CD4-positive, alpha-beta T cell treated with Interleukin-17A for 4 hours (primary cell): ENCODE results near the gene GCSAM.
A peak's percentile ranks its signal among the peaks of the same experiment; 100 is the strongest.

Experiments used
- DNase-seq: peaks from one replicate; pipeline ENCODE4 v3.0.0-alpha.2; 2020; ENCODE audit warnings: mixed read lengths

GCSAM gene

GRCh38 chr3:112132975-112133448 is at the start of gene GCSAM:
Gene GCSAM, minus strand, starts transcription at chr3:112133248. Its CDS starts 128 bp downstream, at chr3:112133120.
- peak; percentile 73 for DNase-seq

GRCh38 chr3:112175646-112176045 is 42.6 kb upstream of the GCSAM start:
- no peak for DNase-seq

DNA sequence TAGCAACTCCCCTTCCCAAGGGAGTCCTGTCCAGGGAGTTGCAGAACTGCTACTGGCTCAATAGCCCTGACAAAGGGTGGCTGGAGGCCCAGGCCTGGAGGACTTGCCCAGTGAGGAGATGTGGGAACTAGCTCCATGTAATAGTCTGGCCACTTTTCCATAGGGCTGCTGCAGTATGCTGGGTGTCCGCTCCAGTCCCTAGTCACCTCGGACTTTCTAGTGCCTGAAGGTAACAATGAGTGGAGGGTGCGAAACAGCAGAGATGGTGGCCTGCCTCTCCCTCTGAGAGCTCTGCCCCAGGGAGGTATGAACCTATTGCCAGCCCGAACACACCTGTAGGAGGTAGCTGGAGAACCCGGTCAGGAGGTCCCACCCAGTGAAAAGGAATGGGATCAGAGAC is 42.0 kb upstream of the GCSAM start:
- DNase-seq: no peak

DNA sequence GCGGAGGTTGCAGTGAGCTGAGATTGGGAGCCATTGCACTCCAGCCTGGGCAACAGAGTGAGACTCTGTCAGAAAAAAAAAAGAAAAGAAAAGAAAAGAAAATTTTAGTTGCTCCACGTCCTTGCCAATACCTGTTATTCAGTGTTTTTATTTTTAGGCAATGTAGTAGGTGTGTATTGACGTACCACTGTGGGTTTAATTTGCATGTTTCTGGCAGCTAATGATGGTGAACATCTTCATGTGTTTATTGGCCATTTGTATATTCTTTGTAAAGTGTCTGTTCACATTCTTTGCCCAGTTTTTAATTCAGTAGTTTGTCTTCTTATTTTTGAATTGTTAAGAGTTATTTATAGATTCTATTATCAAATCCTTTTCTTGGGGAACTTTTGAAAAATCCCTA is 38.1 kb upstream of the GCSAM start:
- DNase-seq: no peak

- no peak for DNase-seq
Observed at GRCh38 chr3:112170046-112170445, 37.0 kb upstream of the GCSAM start.

- no peak for DNase-seq
Observed at GRCh38 chr3:112167758-112168157, 34.7 kb upstream of the GCSAM start.

DNA sequence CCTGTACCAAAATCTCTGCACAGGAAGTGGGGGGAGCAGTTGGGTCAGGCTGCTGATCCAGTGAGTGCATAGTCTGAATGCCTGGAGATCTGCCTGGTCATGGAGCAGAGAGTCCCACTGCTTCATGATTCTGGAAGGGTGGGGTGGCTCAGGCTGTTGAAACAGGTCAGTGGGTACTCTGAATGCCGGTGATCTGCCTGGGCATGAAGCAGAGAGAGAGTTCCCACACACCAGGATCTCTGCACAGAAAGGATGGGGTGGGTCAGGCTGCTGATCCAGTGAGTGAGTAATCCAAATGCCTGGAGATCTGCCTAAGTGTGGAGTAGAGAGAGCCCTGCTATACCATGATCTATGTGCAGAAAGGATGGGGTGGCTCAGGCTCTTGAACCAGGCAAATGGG is 16.1 kb upstream of the GCSAM start:
- no peak for DNase-seq

- DNase-seq: no peak
Observed at GRCh38 chr3:112143689-112144088, 10.6 kb upstream of the GCSAM start.

GRCh38 chr3:112143251-112143650 is 10.2 kb upstream of the GCSAM start:
- no peak for DNase-seq

DNA sequence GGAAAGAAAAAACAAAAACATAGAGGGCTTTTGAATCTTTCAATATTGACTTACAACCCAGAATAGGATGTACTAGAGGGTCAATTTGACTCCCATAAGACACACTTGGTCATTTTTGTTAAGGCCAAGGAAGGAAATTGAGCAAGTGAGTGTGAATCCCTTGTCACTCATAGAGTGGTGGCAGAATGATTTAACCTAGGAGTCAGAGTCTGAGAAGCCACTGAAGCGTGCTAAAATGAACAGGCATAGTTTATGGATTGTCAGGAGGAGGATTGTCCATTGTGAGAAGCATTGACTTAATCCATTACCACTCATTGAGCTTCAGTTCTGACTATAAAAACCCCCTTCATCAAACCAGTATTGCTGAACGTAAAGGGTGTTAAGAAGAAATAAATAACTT is 8.2 kb upstream of the GCSAM start:
- DNase-seq: no peak

GRCh38 chr3:112140584-112140983 is 7.5 kb upstream of the GCSAM start:
- DNase-seq: no peak

GRCh38 chr3:112138219-112138969 is 5.3 kb upstream of the GCSAM start:
- DNase-seq: no peak

DNA sequence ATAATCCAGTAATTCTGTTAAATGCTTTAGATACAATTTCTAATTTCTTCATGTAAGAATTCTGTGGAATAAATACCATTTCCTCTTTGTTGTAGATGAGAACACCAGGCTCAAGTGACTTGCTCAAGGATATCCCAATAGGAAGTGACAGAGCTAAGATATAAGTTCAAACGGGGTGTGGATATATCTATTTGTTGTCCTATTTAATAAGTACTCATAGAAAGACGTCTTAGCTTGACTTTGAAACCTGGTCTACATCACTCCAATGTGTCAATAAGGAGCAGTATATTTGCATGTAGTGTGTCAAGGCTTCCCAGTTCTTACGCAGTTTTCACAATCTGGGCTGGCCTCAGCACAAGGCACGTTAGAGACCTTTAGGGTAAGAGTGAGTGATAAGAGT is 4.7 kb upstream of the GCSAM start:
- DNase-seq: no peak

- peak; percentile 63 for DNase-seq
Observed at GRCh38 chr3:112136959-112137693, 4.1 kb upstream of the GCSAM start.

DNA sequence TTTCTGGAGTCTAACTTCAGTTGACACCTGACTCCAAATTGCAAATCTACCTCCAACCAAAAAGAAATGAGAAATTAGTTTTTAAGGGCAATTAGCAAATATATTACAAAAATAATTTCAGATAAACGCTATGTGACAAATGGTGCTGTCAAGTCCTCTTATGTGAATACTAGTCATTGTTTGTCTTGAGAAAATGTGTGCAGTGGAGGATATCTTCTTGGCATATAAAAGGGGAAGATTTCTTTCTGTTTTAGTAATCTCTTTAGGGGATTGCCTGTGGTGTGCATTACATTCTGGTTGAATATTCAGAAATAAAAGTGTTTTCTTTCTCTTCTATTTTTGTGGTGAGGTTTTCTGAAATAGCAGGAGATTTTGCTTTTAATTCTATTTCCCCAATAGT is 3.0 kb upstream of the GCSAM start:
- no peak for DNase-seq

DNA sequence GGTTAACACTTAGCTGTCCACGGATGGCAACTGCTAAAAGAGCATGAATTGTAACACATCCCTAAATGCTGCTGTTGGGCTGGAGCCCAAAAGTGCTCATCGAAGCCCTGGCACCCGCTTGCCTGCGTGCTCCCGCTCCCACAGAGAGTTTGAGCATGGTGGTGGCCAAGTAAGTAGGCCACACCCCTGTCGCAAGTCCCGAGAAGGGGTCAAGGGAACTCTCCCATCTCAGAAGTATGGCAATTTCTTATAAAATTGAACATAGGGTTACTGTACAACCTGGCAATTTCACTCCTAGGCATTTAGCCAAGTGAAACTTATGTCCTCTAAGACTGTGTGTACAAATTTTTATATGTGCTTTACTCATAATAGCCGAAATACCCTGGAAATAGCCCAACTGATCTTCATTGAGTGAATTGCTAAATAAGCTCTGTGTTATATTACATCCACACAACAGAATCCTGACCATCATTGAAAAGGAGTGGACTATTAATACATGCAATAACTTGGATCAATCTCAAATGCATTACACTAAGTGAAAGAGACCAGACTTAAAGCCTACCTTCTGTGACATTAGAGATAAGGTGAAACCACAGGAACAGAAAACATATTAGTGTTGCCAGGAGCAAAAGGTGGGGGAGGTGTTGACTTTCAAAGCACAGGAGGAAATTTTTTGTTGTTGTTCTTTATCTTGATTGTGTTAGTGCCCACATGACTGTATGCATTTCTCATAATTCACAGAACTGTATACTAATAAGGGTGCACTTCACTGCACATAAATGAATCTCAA is 1.5 kb upstream of the GCSAM start:
- peak; percentile 39 for DNase-seq

- no peak for DNase-seq
Observed at GRCh38 chr3:112133626-112134334, 732 bp upstream of the GCSAM start.

- DNase-seq: peak; percentile 17
Observed at GRCh38 chr3:112132554-112132953, 494 bp downstream of the GCSAM start.

DNA sequence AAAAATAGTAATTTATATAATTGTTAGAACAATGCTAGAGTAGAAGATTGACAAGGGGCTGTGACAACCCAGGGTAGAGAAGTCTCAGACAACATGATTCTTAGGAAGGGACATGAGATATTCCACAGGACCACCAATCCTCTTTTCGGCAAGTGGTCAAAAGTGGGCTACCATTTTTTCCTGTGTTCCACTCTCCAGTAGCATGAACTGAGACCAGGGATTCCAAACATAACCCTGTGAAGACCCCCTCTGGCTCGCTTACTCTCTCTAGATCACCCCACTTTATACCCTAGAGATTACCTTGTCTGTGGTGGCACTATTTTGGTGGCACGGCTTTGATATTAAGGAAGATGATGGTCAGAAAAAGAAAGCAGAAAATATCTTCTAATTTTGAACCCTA is 960 bp downstream of the GCSAM start:
- no peak for DNase-seq

GRCh38 chr3:112131111-112131510 is 1.9 kb downstream of the GCSAM start:
- no peak for DNase-seq

GRCh38 chr3:112130638-112130993 is 2.4 kb downstream of the GCSAM start:
- no peak for DNase-seq

GRCh38 chr3:112129925-112130637 is 3.0 kb downstream of the GCSAM start:
- no peak for DNase-seq
